ENCODE results near the gene BICD2.

The BICD2 gene

GRCh38 chr9:92717201-92718085, 47.2 kb downstream of the BICD2 start:
- DNase-seq (ENCODE audit: insufficient read length, low spot score) (no peak), FAIRE-seq (no peak)

- DNase-seq (ENCODE audit: insufficient read length, low spot score) (peak; percentile 61), FAIRE-seq (peak; percentile 51)
Observed at GRCh38 chr9:92716557-92716956, 48.1 kb downstream of the BICD2 start.

DNA sequence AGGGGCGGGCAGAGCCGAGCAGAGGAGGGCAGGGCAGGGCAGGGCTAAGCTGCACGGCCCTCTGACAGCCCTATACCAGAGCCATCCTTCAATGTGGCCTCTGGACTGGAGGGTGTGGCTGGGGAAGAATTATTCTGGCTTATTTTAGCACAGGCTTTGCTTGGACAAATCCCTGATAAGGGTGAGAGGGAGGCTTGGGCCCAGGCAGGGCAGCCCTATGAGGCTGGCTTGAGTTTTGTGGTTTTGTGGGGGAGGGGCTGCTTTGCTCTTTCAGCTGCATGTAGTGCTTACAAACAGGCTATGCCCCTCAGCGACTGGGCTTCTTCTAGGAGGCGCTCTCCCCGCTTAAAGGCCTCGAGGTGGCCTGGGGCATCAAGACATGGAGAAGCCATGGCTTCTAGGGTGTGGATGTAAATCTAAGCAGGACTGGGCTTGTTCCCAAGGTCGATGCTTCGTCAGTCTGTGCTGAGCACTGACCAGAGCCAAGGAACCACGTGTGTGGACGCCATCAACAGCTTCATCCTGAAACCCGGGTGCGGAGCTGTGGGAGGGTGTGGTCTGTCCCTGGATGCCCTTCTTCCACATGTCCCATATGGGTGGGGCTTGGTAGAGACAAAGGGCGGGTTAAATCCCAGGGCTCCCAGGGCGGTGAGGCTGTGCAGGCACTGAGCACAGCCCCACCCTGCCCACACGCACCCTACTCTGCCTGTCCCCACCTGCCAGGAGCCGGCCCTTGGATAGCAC, 49.0 kb downstream of the BICD2 start:
- FAIRE-seq (no peak), DNase-seq (ENCODE audit: insufficient read length, low spot score) (no peak)

GRCh38 chr9:92714787-92715487, 49.7 kb downstream of the BICD2 start:
- FAIRE-seq, result no peak
- no peak for DNase-seq (ENCODE audit: insufficient read length, low spot score)

GRCh38 chr9:92714016-92714415, 50.6 kb downstream of the BICD2 start:
- DNase-seq (ENCODE audit: insufficient read length, low spot score), result no peak

GRCh38 chr9:92713528-92713927, 51.1 kb downstream of the BICD2 start:
- FAIRE-seq, result no peak
- no peak for DNase-seq (ENCODE audit: insufficient read length, low spot score)

More at GRCh38 chr9:92714016-92714415, 50.6 kb downstream of the BICD2 start:
- FAIRE-seq, result no peak

DNA sequence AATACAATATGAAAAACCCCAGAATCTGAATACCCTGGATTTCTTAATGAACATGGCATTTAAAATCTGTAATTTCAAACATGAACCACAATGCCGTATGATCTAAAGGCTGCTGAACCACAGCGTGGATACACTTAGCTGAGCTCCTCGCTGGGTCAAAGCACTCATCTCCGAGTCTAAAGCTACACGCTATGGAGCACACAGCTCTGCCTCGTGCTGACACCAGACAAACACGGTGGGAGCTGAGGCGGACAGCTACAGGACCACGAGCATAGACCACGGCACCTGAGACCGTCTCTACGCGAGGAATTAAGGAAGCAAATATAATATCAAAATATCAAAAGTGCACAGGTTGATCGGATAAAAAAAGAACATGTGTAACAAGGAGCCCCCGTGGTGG, 51.9 kb downstream of the BICD2 start:
- DNase-seq (ENCODE audit: insufficient read length, low spot score) (no peak), FAIRE-seq (no peak)

- DNase-seq (ENCODE audit: insufficient read length, low spot score) (no peak), FAIRE-seq (no peak)
Observed at GRCh38 chr9:92711844-92712243, 52.8 kb downstream of the BICD2 start.

GRCh38 chr9:92711146-92711545, 53.5 kb downstream of the BICD2 start:
- DNase-seq (ENCODE audit: insufficient read length, low spot score) (no peak), FAIRE-seq (no peak)

DNA sequence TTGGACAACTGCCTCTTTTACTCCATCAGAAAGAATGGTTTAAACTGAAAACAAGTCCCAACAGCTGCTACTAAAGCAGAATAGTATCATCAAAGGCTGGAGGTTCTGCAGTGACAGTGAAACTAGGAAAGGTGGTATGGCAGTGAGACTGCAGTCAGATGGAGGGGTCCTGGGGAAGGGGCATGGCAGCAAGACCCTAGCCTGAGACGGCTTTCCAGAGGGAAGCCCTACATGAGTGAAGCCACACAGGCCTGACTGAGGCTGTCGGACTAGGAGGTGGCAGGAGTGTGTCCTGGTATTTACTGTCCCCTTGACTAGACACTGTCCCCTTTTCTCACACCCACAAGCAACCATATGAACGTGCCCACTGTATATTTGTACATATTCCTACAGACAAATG, 54.3 kb downstream of the BICD2 start:
- no peak for DNase-seq (ENCODE audit: insufficient read length, low spot score)
- FAIRE-seq, result no peak

DNA sequence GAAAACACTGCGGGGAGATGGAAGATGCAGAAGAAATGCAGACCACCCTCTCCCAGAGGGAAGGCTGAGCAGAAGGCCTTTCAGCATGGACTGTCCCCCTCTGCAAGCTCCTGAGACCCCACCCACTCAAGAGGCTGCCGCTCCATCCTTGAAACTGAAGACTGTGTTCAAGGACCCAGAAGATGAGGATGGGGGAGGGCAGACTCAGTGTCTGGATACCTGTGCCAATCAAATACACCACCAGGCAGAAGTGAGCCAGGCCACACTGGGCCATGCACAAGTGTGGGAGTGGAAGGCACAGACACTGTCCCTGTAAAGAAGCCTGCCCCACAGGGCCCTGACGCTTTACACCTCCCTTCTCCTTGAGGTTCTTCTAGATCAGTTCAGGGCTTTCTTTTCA, 54.7 kb downstream of the BICD2 start:
- DNase-seq (ENCODE audit: insufficient read length, low spot score) (no peak), FAIRE-seq (no peak)

DNA sequence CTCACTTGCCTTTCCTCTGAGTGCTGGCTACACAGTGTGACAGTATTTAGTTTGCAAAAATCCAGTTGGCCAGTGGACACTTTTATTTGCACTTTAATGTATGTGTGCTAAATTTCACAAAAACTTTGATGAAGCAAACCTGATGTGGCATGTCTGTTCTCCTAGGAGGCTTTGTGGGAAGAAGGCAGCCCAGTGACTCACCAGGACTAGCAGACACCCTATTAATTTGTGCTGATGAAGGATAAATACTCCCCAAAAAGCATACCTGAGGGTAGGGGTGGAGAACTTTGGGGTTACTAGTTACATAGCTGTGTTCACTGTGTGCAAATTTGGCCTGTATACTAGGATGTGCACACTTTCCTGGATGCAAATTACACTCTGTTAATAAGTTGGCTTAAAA, 55.4 kb downstream of the BICD2 start:
- FAIRE-seq (no peak), DNase-seq (ENCODE audit: insufficient read length, low spot score) (no peak)

DNA sequence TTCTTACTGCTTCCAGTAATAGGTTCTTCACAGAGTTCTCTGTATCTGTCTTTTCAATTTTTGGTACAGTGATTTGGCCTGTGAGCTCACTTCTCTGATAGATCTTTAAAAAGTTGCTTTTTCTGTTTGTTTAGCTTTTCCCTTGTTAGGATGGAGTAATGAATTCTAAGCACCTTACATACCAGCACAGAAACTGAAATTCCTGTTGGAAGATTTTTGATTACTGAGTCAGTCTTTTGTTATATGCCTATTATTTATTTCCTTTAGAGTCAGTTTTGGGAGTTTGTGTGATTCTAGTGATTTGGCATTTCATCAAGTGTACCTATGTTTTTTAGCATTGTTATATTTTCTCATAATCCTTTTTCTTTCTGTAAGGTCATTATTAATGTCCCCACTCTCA, 57.1 kb downstream of the BICD2 start:
- no peak for FAIRE-seq
- DNase-seq (ENCODE audit: insufficient read length, low spot score), result no peak

GRCh38 chr9:92706218-92706940, 58.3 kb downstream of the BICD2 start:
- FAIRE-seq, result no peak
- DNase-seq (ENCODE audit: insufficient read length, low spot score), result no peak

DNA sequence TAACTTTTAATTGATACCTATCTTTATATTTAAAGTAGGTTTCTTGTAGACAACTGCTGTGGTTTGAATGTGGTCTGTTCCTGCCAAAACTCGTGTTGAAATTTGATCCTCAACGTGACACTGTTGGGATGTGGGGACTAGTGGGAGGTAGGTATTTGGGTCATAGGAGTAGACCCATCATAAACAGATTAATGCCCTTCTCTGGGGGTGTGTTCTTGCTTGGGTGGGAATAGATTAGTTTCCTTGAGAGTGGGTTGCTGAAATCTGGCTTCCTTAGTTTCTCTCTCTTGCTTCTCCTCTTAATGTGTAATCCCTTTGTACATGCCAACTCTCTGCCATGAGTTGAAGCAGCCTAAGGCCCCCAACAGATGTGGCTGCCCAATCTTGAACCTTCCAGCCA, 60.1 kb downstream of the BICD2 start:
- DNase-seq (ENCODE audit: insufficient read length, low spot score) (no peak), FAIRE-seq (no peak)

GRCh38 chr9:92696619-92697018, 68.0 kb downstream of the BICD2 start:
- no peak for DNase-seq (ENCODE audit: insufficient read length, low spot score)
- FAIRE-seq, result no peak

DNA sequence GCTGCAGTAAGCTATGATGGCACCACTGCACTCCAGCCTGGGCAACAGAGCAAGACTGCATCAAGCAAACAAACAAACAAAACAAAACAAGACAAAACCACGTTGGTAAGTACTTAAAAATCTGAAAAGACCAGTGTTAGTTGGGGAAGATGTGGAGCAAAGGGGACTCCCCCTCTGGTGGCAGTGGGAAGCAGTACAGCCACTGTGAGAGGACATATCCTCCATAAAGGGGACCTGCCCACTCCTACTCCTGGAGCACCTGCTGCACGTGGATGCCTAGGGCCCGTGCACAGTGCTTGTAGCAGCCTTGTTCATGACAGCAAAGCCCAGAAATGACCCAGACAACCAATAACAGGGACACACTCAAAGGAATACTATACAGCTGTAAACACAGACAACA, 77.7 kb downstream of the BICD2 start:
- FAIRE-seq (no peak), DNase-seq (ENCODE audit: insufficient read length, low spot score) (no peak)

DNA sequence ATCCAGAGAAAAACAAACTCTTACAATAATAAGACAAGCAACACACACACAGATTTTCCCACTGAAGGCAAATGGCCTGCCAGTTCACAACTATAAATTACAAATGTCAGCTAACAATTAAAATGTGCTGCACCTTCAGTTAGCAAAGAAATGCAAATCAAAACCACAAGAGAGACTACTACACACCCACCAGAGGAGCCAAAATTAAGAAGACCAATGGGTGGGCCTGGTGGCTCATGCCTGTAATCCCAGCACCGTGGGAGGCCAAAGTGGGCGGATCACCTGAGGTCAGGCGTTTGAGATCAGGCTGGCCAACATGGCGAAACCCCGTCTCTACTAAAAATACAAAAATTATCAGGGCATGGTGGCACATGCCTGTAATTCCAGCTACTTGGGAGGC, 79.6 kb downstream of the BICD2 start:
- DNase-seq (ENCODE audit: insufficient read length, low spot score) (no peak), FAIRE-seq (no peak)

DNA sequence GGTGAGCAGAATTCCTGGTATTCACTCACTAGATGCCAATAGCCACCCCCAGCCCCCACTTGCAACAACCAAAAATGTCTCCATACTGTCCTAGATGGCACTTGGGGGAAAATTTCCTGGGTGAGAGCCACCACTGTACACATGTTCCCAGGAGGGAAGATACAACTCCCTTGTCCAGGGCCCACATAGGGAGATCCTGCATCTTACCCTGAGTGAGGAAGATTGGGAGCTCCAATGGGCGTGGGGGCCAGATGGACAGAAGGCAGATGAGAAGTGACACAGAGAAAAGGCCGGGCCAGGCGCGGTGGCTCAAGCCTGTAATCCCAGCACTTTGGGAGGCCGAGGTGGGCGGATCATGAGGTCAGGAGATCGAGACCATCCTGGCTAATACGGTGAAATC, 82.4 kb downstream of the BICD2 start:
- DNase-seq (ENCODE audit: insufficient read length, low spot score) (no peak), FAIRE-seq (no peak)

DNA sequence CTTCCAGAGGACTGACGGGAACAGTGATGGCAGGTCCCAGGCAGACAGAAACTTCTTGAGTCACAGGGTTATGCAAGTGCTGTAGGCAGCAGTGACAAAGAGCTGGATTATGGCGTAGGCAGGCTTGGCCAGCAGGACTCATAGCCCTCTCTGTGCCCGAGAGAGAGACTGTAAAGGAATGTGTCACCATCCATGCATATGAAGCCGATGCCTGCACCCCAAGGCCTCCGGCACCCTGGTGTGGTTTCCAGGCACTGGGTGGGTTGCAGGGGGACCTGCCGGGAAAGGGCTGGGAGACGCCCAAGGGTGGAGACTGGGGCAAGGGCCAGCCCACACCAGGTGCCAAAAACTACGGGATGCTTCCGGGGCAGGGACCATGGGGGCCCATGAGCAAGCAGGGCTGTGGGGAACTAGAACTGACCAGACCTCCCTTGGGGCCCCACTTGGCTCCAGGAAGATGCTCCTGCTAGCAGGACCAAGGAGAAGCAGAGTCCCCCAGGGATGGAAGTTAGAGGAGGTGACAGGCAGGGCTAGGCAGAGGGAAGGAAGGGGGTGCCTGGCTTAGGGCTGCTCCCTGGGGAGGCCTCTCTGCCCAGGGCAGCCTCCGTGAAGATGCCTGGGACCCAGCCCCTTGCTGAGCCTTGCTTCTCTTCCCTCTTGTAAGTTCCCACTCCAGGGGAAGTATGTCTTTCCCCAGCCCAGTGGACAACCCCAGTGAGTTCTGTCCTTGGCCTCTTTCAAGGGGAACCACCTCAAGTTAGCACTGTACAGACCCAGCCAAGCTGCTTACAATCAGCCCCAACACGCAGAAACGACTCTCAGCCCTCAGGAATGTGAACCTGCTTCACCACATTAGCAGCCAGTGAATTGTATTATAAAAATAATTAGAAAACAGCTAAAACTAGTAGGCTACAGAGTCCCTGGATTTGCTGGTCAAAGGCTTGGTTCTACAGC, 84.2 kb downstream of the BICD2 start:
- FAIRE-seq, result no peak
- no peak for DNase-seq (ENCODE audit: insufficient read length, low spot score)

All from HTR-8/SVneo (cell line).